DMS114 treated with DMSO at 0.1 percent for 48 hours (cell line): ENCODE data around the gene DCAF5.
"Not testable (repeated sequence)": the region's sequence is repeated elsewhere in the genome, so short reads cannot be mapped to it uniquely, and the experiment has no call there.

ENCODE experiments used
- DNase-seq: peaks from one replicate; lab custom pipeline; 2025; ENCODE audit not compliant: unreplicated experiment; lab: John Stamatoyannopoulos, UW

Gene DCAF5

GRCh38 chr14:69076341-69076740, 76.6 kb downstream of the DCAF5 start:
- no peak for DNase-seq

GRCh38 chr14:69073915-69074314, 79.0 kb downstream of the DCAF5 start:
- DNase-seq: no peak

GRCh38 chr14:69073429-69073828, 79.5 kb downstream of the DCAF5 start:
- DNase-seq: no peak

GRCh38 chr14:69072584-69072983, 80.3 kb downstream of the DCAF5 start:
- no peak for DNase-seq

- no peak for DNase-seq
These were observed 84.0 kb downstream of the DCAF5 start for GRCh38 chr14:69068744-69069421.

- DNase-seq: no peak
These were observed 86.3 kb downstream of the DCAF5 start for GRCh38 chr14:69066396-69067171.

GRCh38 chr14:69065934-69066333, 87.0 kb downstream of the DCAF5 start:
- DNase-seq: not testable (repeated sequence)

GRCh38 chr14:69064596-69064995, 88.3 kb downstream of the DCAF5 start:
- DNase-seq: no peak

GRCh38 chr14:69059658-69060623, 93.0 kb downstream of the DCAF5 start:
- DNase-seq: no peak

GRCh38 chr14:69055999-69056788, 96.7 kb downstream of the DCAF5 start:
- no peak for DNase-seq

- no peak for DNase-seq
These were observed 97.8 kb downstream of the DCAF5 start for GRCh38 chr14:69055125-69055524.

GRCh38 chr14:69054030-69054429, 98.9 kb downstream of the DCAF5 start:
- no peak for DNase-seq

- no peak for DNase-seq
These were observed 100.7 kb downstream of the DCAF5 start for GRCh38 chr14:69052181-69052601.

GRCh38 chr14:69050240-69051184, 102.4 kb downstream of the DCAF5 start:
- DNase-seq: no peak

GRCh38 chr14:69049675-69050074, 103.2 kb downstream of the DCAF5 start:
- no peak for DNase-seq

- DNase-seq: no peak
These were observed 104.5 kb downstream of the DCAF5 start for GRCh38 chr14:69048456-69048855.

- no peak for DNase-seq
These were observed 105.7 kb downstream of the DCAF5 start for GRCh38 chr14:69047255-69047654.

- DNase-seq: no peak
These were observed 106.5 kb downstream of the DCAF5 start for GRCh38 chr14:69046476-69046860.

- DNase-seq: no peak
These were observed 107.0 kb downstream of the DCAF5 start for GRCh38 chr14:69045857-69046475.
